Smooth muscle cell (in vitro differentiated cells): ENCODE data around the gene TP63. TPM values are rescaled to one million over a fixed set of nuclear protein-coding genes. Genes with fewer than 3 reads are reported as not detected.

Experiments
- DNase-seq: peaks from one replicate; lab custom pipeline; 2025; ENCODE audit not compliant: unreplicated experiment; lab: John Stamatoyannopoulos, UW
- H2AFZ ChIP-seq: fragments of 200-600 bp; sonication (generic); 2 replicates; pipeline ENCODE4 v1.6.0; 2016; ENCODE audit warnings: antibody characterized with exemption, low read depth, mild to moderate bottlenecking
- H3F3A ChIP-seq: fragments of 200-600 bp; sonication (generic); 2 replicates; pipeline ENCODE4 v1.6.0; 2017; ENCODE audit warnings: antibody characterized with exemption, low read depth
- H3K27ac ChIP-seq: fragments of 200-600 bp; sonication (generic); 2 replicates; pipeline ENCODE4 v1.5.1; 2016; ENCODE audit warnings: low read depth, mild to moderate bottlenecking
- H3K27me3 ChIP-seq: fragments of 200-600 bp; sonication (generic); 2 replicates; pipeline ENCODE4 v1.6.1; 2016; ENCODE audit warnings: low read depth, mild to moderate bottlenecking
- H3K36me3 ChIP-seq: fragments of 200-600 bp; sonication (generic); 2 replicates; pipeline ENCODE4 v1.5.1; 2016; ENCODE audit warnings: low read depth
- H3K4me1 ChIP-seq: fragments of 200-600 bp; sonication (generic); 2 replicates; pipeline ENCODE4 v1.5.1; 2016; ENCODE audit warnings: low read depth
- H3K4me2 ChIP-seq: fragments of 200-600 bp; sonication (generic); 2 replicates; pipeline ENCODE4 v1.6.0; 2016; ENCODE audit warnings: mild to moderate bottlenecking
- H3K4me3 ChIP-seq: fragments of 200-600 bp; sonication (generic); 2 replicates; pipeline ENCODE4 v1.5.1; 2016; ENCODE audit warnings: mild to moderate bottlenecking
- H3K79me2 ChIP-seq: fragments of 200-600 bp; sonication (generic); 2 replicates; pipeline ENCODE4 v1.6.0; 2016; ENCODE audit warnings: low read depth, mild to moderate bottlenecking
- H3K9ac ChIP-seq: fragments of 200-600 bp; sonication (generic); 2 replicates; pipeline ENCODE4 v1.6.0; 2016; ENCODE audit warnings: low read depth
- H3K9me3 ChIP-seq: fragments of 200-600 bp; sonication (generic); replicated peaks from 2 replicates; pipeline ENCODE4 v1.5.1; 2016; ENCODE audit warnings: low read depth
- H4K20me1 ChIP-seq: fragments of 200-600 bp; sonication (generic); 2 replicates; pipeline ENCODE4 v1.6.0; 2016; ENCODE audit warnings: low read depth
- WGBS: methylation state at CpG from one replicate; pipeline ENCODE4 v1.1.7; 2016; ENCODE audit warnings: low lambda C conversion rate; 5-methylcytosine and 5-hydroxymethylcytosine counted together
- polyA plus RNA-seq: library from polyadenylated mRNA; unstranded; fragments of >200 nt; fragmentation: Nextera tagmentation; extraction: Ambion mirVana; gene quantifications from 2 replicates; pipeline ENCODE4 v1.2.1, GENCODE V29; 2016
- total RNA-seq: library from RNA; depleted of rRNA; stranded (reverse); fragments of >200 nt; gene quantifications from 2 replicates; pipeline ENCODE4 v1.2.3, GENCODE V29; 2014
- TF ChIP-seq, protein P1 (sequence below): fragments of 200-600 bp; sonication (generic); IDR thresholded peaks from 2 replicates; pipeline ENCODE4 v1.5.1; 2017; ENCODE audit warnings: borderline replicate concordance, mild to moderate bottlenecking, antibody characterized with exemption; ENCODE audit not compliant: insufficient read depth, poor library complexity, severe bottlenecking

Gene TP63
- total and polyA plus RNA-seq, 2 experiments from 2014 or later: 1.9 to 27.1 TPM

DNA sequence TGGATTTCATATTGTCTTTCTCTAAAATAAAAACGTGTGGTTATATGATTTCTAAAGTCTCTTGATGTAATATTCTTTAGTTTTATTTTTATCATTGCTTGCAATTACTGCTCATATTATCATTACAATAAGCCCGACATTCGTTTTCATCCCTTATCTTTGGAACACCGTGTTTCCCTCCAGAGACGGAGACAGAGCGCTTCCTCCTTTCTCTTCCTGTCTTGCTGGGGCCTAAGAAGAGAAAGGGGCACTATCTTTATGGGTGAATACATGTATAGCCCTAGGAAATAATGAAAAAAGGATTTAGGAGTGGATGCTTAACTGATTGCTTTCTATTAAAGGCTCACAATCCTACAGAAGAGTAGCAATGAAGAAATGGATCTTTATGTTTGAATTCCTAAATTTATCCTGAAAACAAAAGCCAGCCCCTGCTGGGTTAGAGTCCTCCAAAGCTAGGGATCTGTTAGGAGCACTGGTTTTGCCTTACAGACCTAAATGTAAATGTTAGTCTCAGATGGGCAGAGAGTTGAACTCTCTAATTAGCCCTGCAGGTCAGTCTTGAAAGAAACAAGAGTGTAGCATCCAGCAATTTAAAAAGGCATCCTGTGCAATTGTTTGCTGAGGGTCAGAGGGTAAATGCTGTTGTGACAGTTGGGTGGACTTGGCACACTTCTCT lies 145.1 kb downstream of the TP63 start:
- 29% methylated on average over 6 of the region's 6 CpGs for WGBS
- peaks cover 4% of the 10 kb centered on the region for H3F3A ChIP-seq
- no peaks in the 10 kb centered on the region for H3K79me2 ChIP-seq
- no peak overlapping the region for H3K4me3 ChIP-seq
- H3K9ac ChIP-seq: no peak overlapping the region
- no peaks in the 10 kb centered on the region for H3K9me3 ChIP-seq
- H3K27ac ChIP-seq: no peak overlapping the region
- H3K4me2 ChIP-seq: no peak overlapping the region
- peaks cover 20% of the 10 kb centered on the region for H3K4me1 ChIP-seq
- H2AFZ ChIP-seq: peak overlapping the region; percentile 70
- no peaks in the 10 kb centered on the region for H4K20me1 ChIP-seq
- DNase-seq: no peak
- no peaks in the 10 kb centered on the region for H3K36me3 ChIP-seq
- H3K27me3 ChIP-seq: no peaks in the 10 kb centered on the region
- TF ChIP-seq, protein P1, sequence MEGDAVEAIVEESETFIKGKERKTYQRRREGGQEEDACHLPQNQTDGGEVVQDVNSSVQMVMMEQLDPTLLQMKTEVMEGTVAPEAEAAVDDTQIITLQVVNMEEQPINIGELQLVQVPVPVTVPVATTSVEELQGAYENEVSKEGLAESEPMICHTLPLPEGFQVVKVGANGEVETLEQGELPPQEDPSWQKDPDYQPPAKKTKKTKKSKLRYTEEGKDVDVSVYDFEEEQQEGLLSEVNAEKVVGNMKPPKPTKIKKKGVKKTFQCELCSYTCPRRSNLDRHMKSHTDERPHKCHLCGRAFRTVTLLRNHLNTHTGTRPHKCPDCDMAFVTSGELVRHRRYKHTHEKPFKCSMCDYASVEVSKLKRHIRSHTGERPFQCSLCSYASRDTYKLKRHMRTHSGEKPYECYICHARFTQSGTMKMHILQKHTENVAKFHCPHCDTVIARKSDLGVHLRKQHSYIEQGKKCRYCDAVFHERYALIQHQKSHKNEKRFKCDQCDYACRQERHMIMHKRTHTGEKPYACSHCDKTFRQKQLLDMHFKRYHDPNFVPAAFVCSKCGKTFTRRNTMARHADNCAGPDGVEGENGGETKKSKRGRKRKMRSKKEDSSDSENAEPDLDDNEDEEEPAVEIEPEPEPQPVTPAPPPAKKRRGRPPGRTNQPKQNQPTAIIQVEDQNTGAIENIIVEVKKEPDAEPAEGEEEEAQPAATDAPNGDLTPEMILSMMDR: no peak

DNA sequence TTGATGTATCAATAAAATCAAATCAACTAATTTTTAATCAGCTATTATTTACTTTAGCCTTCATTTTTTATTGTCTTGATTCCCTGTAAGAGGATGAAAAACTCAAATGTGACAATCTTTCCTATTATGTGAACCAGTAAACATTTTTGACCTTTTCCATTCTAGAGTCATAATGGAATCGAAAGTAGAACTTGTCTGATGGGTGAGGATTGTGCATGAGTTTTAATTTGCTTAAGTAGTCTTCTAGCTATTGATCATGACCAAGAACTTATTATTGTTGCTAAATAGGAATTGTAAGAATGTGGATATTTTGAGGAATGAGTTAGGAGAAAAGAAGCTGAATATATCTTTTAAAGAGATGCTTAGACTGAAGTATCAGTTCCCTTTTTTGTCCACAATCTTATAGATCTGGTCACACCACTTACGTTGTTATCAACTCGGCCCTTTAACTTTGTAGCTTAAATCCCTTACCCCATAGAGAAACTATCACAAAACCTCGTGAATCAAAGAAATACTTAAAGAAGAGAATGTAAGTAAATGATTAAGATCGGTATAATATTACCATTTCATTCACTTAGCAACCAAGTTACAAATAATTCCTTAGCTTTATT lies 147.3 kb downstream of the TP63 start:
- TF ChIP-seq, protein P1: no peak
- H3K9ac ChIP-seq: no peak overlapping the region
- no peaks in the 10 kb centered on the region for H3K36me3 ChIP-seq
- H3K4me1 ChIP-seq: peaks cover 5% of the 10 kb centered on the region
- no peaks in the 10 kb centered on the region for H3K27me3 ChIP-seq
- H3K79me2 ChIP-seq: no peaks in the 10 kb centered on the region
- no peaks in the 10 kb centered on the region for H3F3A ChIP-seq
- no peak overlapping the region for H3K4me3 ChIP-seq
- no peak overlapping the region for H3K27ac ChIP-seq
- H3K9me3 ChIP-seq: no peaks in the 10 kb centered on the region
- no peak overlapping the region for H2AFZ ChIP-seq
- DNase-seq: no peak
- no peak overlapping the region for H3K4me2 ChIP-seq
- WGBS: 84% methylated on average over 5 of the region's 5 CpGs
- H4K20me1 ChIP-seq: no peaks in the 10 kb centered on the region

DNA sequence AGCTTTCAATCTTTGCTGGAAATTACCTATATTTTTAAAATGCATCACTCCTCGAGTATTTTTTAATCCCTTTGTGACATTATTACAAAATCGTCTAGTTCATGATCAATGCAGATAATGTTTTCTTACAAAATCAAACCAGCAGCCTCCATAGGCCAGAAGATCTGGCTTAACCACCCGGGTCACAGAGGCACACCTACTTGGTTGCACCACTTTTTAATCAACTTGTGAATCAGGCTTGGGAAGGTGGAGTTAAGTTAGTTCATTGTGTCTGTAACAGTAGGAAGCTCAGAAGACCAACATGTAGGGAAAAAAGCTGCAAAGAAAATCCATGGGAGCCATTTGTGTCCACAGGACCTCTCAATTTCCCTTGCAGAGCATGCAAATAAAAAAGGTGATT lies 148.0 kb downstream of the TP63 start:
- WGBS: 92% methylated on average over 3 of the region's 3 CpGs

More for the DNA sequence above, 148.0 kb downstream of the TP63 start:
- no peak overlapping the region for H3K9ac ChIP-seq
- H3K4me3 ChIP-seq: no peak overlapping the region
- no peak for DNase-seq
- no peaks in the 10 kb centered on the region for H3K79me2 ChIP-seq
- H3K4me1 ChIP-seq: peaks cover 5% of the 10 kb centered on the region
- H2AFZ ChIP-seq: no peak overlapping the region
- H3K27me3 ChIP-seq: no peaks in the 10 kb centered on the region
- TF ChIP-seq, protein P1: no peak
- H3K36me3 ChIP-seq: no peaks in the 10 kb centered on the region
- no peak overlapping the region for H3K4me2 ChIP-seq
- no peak overlapping the region for H3K27ac ChIP-seq
- no peaks in the 10 kb centered on the region for H4K20me1 ChIP-seq
- no peaks in the 10 kb centered on the region for H3K9me3 ChIP-seq
- H3F3A ChIP-seq: no peaks in the 10 kb centered on the region
